Astrocyte of the spinal cord (primary cell): Measurements from ENCODE around the gene SLC22A7.

ENCODE experiments used
- DNase-seq: peaks from one replicate; pipeline ENCODE4 v3.0.0; 2011; ENCODE audit warnings: low read depth, low spot score
- H3K4me3 ChIP-seq: 2 replicates; pipeline ENCODE4 v1.5.1; 2011; ENCODE audit warnings: low read depth, mild to moderate bottlenecking, low read length, moderate library complexity
- in situ Hi-C: cut with HindIII; loops from 2 replicates; pipeline ENCODE4 v1.10.0; 2017; ENCODE audit warnings: low sequenced_read_pairs
- TF ChIP-seq, protein P1 (sequence below): IDR thresholded peaks from 2 replicates; pipeline ENCODE4 v1.5.1; 2012; ENCODE audit warnings: low read depth, mild to moderate bottlenecking, low read length, inconsistent platforms

Gene SLC22A7

DNA sequence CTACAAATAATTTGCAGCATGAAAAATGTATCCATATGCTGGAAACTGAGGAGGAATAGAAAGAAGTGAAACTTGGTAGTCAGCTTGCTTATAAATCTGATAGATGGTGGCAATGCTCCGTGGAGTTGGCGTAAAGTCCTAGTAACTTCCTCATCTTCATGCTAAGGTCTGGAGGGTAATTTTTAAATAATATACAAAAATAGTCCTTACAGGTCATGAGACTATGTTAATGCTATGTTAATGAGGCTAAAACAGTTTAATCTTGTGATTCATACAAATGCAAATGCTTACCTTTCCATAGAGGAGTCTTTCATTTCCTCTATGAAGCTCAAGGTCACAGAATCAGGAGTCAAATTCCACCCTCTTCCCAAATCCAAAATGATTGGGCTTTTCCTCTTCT lies 20.0 kb downstream of the SLC22A7 start:
- TF ChIP-seq, protein P1, sequence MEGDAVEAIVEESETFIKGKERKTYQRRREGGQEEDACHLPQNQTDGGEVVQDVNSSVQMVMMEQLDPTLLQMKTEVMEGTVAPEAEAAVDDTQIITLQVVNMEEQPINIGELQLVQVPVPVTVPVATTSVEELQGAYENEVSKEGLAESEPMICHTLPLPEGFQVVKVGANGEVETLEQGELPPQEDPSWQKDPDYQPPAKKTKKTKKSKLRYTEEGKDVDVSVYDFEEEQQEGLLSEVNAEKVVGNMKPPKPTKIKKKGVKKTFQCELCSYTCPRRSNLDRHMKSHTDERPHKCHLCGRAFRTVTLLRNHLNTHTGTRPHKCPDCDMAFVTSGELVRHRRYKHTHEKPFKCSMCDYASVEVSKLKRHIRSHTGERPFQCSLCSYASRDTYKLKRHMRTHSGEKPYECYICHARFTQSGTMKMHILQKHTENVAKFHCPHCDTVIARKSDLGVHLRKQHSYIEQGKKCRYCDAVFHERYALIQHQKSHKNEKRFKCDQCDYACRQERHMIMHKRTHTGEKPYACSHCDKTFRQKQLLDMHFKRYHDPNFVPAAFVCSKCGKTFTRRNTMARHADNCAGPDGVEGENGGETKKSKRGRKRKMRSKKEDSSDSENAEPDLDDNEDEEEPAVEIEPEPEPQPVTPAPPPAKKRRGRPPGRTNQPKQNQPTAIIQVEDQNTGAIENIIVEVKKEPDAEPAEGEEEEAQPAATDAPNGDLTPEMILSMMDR, result no peak
- in situ Hi-C loops, result no loop called here
- DNase-seq, result no peak
- no peak overlapping the region for H3K4me3 ChIP-seq

DNA sequence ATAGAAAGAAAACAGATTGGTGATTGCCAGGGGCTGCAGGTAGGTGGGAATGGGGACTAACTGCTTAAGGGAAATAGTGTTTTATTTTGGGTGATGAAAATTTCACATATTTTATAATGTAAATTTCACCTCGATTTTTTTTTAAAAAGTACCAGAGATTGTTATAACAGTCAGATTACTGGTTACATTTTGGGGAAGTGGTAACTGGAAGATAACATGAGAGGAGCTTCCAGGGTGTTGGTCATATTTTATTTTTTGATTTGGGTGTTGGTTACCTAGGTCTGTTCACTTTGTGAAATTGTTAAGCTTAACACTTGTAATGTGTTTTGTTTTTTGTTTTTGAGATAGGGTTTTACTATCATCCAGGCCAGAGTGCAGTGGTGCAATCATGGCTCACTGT lies 27.8 kb downstream of the SLC22A7 start:
- in situ Hi-C loops, result no loop called here
- H3K4me3 ChIP-seq, result no peak overlapping the region
- DNase-seq, result no peak
- TF ChIP-seq, protein P1, result no peak

GRCh38 chr6:43328528-43328927 lies 30.5 kb downstream of the SLC22A7 start:
- H3K4me3 ChIP-seq, result no peak overlapping the region
- no peak for DNase-seq
- in situ Hi-C loops, result no loop called here
- TF ChIP-seq, protein P1, result no peak

- TF ChIP-seq, protein P1, result no peak
- no peak for DNase-seq
- in situ Hi-C loops, result no loop called here
- no peak overlapping the region for H3K4me3 ChIP-seq
Observed at GRCh38 chr6:43331470-43331869, 33.4 kb downstream of the SLC22A7 start.

GRCh38 chr6:43331891-43332290 lies 33.8 kb downstream of the SLC22A7 start:
- in situ Hi-C loops, result no loop called here
- no peak overlapping the region for H3K4me3 ChIP-seq
- TF ChIP-seq, protein P1, result no peak
- no peak for DNase-seq

- H3K4me3 ChIP-seq, result no peak overlapping the region
- in situ Hi-C loops, result no loop called here
- TF ChIP-seq, protein P1, result peak; percentile 61
- DNase-seq, result peak; percentile 64
Observed at GRCh38 chr6:43334466-43335095, 36.5 kb downstream of the SLC22A7 start.
